LNCaP clone FGC (cell line): Measurements from ENCODE around the gene GNPAT.

ENCODE experiments used
- DNase-seq: peaks from one replicate; pipeline ENCODE4 v3.0.0-alpha.2; 2011; ENCODE audit warnings: low read depth
- H3K4me3 ChIP-seq: 2 replicates; pipeline ENCODE4 v1.5.1; 2011; ENCODE audit warnings: mild to moderate bottlenecking, low read depth, low read length, control low read depth
- TF ChIP-seq, protein P1 (sequence below): IDR thresholded peaks from 2 replicates; pipeline ENCODE4 v1.5.1; 2012; ENCODE audit warnings: mild to moderate bottlenecking; ENCODE audit not compliant: control insufficient read depth, insufficient read depth; ENCODE audit errors: extremely low read depth

Gene GNPAT

DNA sequence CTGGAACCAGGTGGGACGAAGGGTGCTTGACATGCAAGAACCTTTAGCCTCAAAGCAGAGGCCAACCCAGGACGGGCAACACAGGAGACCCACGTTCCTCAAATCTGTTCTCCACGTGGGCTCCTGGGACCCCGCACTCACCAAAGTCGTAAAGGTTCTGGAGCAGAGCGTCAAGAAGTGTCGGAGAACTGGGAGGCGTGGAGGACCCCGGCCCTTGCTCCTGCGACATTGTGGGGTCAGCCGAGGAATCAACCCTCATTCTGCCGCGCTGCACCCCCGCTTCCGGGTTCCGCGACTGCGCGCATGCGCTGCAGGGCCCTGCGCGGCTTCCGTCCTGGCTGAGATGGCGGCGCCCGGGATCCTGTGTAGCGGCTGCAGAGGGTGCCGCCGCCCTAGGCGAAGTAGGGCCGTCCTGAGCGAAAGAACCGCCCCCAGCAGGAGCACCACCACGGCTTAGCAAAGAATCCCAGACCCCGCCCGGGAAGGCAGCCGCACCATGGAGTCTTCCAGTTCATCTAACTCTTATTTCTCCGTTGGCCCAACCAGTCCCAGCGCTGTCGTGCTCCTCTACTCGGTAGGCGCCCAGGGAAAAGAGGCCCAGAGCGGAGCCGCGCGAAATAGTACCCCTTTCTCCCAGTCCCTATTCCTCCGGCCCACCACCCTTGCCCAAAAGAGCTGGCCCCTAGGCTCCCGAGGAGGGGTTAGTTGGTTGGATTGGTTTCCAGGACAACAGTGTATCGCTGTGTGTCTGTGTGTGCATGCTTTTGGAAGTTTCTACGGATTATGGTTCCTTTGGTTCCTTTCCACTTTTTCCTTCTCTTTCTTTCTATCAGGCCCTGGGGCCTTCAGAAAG, at the start of gene GNPAT:
Gene GNPAT (plus strand): TSS at position 330 of the 853 bp plus-strand sequence. CDS start 167 bp downstream, at position 497.
- no peak for DNase-seq
- H3K4me3 ChIP-seq, result peak within 1 kb of the TSS; percentile 75
- TF ChIP-seq, protein P1, sequence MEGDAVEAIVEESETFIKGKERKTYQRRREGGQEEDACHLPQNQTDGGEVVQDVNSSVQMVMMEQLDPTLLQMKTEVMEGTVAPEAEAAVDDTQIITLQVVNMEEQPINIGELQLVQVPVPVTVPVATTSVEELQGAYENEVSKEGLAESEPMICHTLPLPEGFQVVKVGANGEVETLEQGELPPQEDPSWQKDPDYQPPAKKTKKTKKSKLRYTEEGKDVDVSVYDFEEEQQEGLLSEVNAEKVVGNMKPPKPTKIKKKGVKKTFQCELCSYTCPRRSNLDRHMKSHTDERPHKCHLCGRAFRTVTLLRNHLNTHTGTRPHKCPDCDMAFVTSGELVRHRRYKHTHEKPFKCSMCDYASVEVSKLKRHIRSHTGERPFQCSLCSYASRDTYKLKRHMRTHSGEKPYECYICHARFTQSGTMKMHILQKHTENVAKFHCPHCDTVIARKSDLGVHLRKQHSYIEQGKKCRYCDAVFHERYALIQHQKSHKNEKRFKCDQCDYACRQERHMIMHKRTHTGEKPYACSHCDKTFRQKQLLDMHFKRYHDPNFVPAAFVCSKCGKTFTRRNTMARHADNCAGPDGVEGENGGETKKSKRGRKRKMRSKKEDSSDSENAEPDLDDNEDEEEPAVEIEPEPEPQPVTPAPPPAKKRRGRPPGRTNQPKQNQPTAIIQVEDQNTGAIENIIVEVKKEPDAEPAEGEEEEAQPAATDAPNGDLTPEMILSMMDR, result no peak

DNA sequence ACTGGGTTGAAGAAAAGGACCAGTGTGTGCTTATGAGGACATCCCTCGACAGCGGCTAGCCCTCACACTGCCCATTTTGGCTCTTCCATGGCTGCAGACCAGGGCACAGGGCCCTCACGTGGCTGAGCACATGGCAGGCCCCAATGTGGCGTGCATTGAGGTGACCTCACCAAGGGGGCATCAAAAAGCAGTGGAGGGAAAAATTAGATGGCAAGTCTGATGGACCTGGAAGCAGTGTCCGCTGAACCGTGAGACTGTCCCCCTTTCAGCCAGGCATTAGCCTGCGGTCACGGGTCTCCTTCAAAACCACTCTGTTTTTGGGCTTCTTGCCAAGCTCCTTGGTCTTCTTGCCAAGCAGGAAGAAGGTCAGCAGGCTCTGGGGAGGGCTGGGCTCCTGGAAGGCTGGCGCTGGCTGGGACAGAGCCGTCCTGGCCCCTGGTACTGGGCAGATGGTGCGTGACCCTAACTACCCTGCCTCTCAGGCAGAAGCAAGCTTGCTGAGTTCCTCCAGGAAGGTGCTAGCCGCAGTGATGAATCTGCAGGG, 48.3 kb upstream of the GNPAT start:
- TF ChIP-seq, protein P1, result no peak
- H3K4me3 ChIP-seq, result no peak overlapping the region
- DNase-seq, result peak; percentile 43

DNA sequence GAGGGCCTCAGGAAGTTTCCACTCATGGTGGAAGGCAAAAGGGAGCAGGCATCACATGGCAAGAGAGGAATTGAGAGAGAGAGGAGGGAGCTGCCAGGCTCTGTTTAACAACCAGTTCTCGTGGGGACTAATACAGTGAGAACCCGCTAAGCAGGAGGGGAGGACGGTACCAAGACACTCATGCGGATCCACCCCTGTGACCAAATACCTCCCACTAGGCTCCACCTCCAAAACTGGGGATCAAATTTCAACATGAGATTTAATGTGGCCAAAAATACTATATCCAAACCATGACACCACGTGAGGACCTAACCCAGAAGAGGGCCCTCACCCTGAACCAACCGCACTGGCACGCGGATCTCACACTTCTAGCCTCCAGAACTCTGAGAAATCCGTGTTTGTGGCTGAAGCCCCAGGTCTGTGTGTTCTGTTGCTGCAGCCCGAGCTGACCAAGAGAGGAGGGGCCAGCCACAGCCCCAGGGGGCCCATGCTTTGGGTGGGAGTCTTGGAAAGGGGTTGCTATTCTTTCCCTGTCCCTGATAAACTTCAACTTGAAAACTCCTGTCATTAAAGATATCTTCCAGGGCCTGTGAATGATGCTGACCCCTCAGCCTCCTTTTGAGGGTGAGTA, 47.2 kb upstream of the GNPAT start:
- no peak overlapping the region for H3K4me3 ChIP-seq
- DNase-seq, result no peak
- TF ChIP-seq, protein P1, result no peak

DNA sequence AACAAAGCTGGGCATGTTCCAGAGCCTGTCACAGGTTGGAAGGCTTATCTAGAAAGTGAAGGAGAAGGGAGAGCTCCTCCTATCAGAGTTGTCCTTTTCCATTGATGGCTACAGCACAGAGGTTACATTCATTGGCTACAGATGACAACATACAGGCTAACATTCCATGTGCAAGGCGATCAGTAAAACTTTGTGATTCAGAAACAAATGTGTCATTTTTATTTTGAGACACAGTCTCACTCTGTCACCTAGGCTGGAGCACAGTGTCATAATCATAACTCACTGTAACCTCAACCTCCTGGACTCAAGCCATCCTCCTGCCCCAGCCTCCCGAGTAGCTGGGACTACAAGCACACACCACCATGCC, 46.6 kb upstream of the GNPAT start:
- TF ChIP-seq, protein P1, result no peak
- no peak for DNase-seq
- no peak overlapping the region for H3K4me3 ChIP-seq

DNA sequence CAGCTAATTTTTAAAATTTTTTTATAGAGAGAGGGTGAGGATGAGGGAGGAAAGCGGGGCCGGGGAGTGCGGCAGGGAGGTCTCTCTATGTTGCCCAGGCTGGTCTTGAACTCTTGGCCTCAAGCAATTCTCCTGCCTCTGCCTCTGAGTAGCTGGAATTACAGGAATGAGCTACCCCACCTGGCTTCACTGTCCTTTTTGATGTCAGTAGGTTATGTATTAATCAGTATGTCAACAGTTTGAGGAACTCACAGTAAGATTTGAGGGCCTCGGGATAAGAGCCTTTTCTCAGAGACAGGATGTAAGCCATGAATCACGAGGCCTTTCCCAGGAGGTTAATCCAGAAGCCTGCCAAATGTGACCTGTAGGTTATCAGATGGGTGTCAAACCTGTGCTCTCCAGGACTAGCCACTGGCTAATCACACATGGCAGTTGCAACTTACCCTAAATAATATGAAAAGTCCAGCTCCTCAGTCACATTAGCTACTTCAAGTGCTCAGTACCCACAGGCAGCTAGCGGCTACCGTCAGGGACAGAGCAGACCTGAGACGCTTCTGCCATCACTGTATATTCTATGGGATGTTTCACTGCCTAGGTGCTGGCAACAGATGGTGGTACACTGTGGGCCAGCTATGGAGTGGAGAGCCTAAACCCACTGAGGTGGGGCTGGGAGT, 46.0 kb upstream of the GNPAT start:
- DNase-seq, result no peak
- H3K4me3 ChIP-seq, result no peak overlapping the region
- TF ChIP-seq, protein P1, result no peak

DNA sequence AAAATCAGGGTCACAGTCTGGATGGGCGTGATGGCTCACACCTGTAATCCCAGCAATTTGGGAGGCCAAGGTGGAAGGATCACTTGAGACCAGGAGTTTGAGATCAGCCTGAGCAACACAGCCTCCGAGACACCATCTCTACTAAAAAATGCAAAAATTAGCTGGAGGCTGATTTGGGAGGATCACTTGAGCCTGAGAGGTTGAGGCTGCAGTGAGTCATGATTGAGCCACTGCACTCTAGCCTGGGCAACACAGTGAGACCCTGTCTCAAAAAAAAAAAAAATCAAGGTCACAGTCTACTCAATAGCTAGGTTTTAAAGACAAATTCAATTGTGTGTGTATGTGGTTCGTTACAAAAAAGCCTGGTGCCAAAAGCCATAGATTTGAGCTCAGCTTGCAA, 44.7 kb upstream of the GNPAT start:
- DNase-seq, result no peak
- TF ChIP-seq, protein P1, result no peak
- no peak overlapping the region for H3K4me3 ChIP-seq
